SU-DHL-6 (cell line): ENCODE measurements around the gene CPED1.

ENCODE experiments used
- H2AFZ ChIP-seq: fragments of 200-600 bp; sonication (generic); 2 replicates; pipeline ENCODE4 v1.6.1; 2014; ENCODE audit warnings: low read depth, mild to moderate bottlenecking, moderate library complexity, mixed read lengths, antibody characterized with exemption, low read length; ENCODE audit not compliant: severe bottlenecking
- H3F3A ChIP-seq: fragments of 200-600 bp; shearing (Covaris generic); 2 replicates; pipeline ENCODE4 v1.6.0; 2016; ENCODE audit warnings: antibody characterized with exemption, mild to moderate bottlenecking; ENCODE audit not compliant: insufficient read depth
- H3K27ac ChIP-seq: fragments of 200-600 bp; sonication (generic); 2 replicates; pipeline ENCODE4 v1.5.1; 2016; ENCODE audit warnings: low read depth, mild to moderate bottlenecking, low read length, moderate library complexity, mixed read lengths
- H3K27me3 ChIP-seq: fragments of 200-600 bp; sonication (generic), shearing (Covaris generic); 2 replicates; pipeline ENCODE4 v1.6.0; 2014; ENCODE audit warnings: mild to moderate bottlenecking, low read length
- H3K36me3 ChIP-seq: fragments of 200-600 bp; sonication (generic); 2 replicates; pipeline ENCODE4 v1.6.1; 2014; ENCODE audit warnings: mild to moderate bottlenecking, low read length, mixed read lengths
- H3K4me2 ChIP-seq: fragments of 300-600, 200-600 bp; shearing (Covaris generic), sonication (generic); 2 replicates; pipeline ENCODE4 v1.6.0; 2014; ENCODE audit warnings: low read length, low read depth, mild to moderate bottlenecking; ENCODE audit not compliant: poor library complexity, severe bottlenecking
- H3K4me3 ChIP-seq: fragments of 200-600 bp; sonication (generic); 2 replicates; pipeline ENCODE4 v1.5.1; 2014; ENCODE audit warnings: antibody characterized with exemption, low read length, mild to moderate bottlenecking, mixed read lengths; ENCODE audit not compliant: insufficient read depth, poor library complexity, severe bottlenecking
- H3K79me2 ChIP-seq: fragments of 200-600 bp; sonication (generic); 2 replicates; pipeline ENCODE4 v1.6.1; 2014; ENCODE audit warnings: mild to moderate bottlenecking, low read length, moderate library complexity; ENCODE audit not compliant: insufficient read depth
- H3K9ac ChIP-seq: fragments of 200-600 bp; sonication (generic); 2 replicates; pipeline ENCODE4 v1.7.0; 2014; ENCODE audit warnings: mild to moderate bottlenecking, low read length
- H3K9me2 ChIP-seq: fragments of 200-600 bp; sonication (generic); replicated peaks from 2 replicates; pipeline ENCODE4 v1.6.1; 2014; ENCODE audit warnings: low read length; ENCODE audit not compliant: insufficient read depth
- H3K9me3 ChIP-seq: fragments of 200-600 bp; sonication (generic); 2 replicates; pipeline ENCODE4 v1.6.1; 2014; ENCODE audit warnings: low read length, mixed read lengths; ENCODE audit not compliant: insufficient read depth
- H4K20me1 ChIP-seq: fragments of 200-600 bp; sonication (generic); 2 replicates; pipeline ENCODE4 v1.6.1; 2014; ENCODE audit warnings: low read depth, mild to moderate bottlenecking, antibody characterized with exemption, low read length, moderate library complexity, mixed read lengths
- EZH2phosphoT487 ChIP-seq: fragments of 200-600 bp; sonication (generic), shearing (Covaris generic); conservative IDR thresholded peaks from 2 replicates; pipeline ENCODE4 v1.6.1; 2018; ENCODE audit warnings: mild to moderate bottlenecking, antibody characterized with exemption, low read length, moderate library complexity, mixed read lengths
- TF ChIP-seq, protein P1 (sequence below): fragments of 200-600 bp; sonication (generic); IDR thresholded peaks from one replicate; pipeline ENCODE4 v1.5.1; 2017; ENCODE audit warnings: antibody characterized with exemption, mild to moderate bottlenecking, low read length, moderate library complexity; ENCODE audit not compliant: insufficient read depth, poor library complexity, severe bottlenecking

The CPED1 gene

GRCh38 chr7:121001234-121001906 is 12.9 kb downstream of the CPED1 start:
- H3K27ac ChIP-seq: no peak overlapping the region
- TF ChIP-seq, protein P1, sequence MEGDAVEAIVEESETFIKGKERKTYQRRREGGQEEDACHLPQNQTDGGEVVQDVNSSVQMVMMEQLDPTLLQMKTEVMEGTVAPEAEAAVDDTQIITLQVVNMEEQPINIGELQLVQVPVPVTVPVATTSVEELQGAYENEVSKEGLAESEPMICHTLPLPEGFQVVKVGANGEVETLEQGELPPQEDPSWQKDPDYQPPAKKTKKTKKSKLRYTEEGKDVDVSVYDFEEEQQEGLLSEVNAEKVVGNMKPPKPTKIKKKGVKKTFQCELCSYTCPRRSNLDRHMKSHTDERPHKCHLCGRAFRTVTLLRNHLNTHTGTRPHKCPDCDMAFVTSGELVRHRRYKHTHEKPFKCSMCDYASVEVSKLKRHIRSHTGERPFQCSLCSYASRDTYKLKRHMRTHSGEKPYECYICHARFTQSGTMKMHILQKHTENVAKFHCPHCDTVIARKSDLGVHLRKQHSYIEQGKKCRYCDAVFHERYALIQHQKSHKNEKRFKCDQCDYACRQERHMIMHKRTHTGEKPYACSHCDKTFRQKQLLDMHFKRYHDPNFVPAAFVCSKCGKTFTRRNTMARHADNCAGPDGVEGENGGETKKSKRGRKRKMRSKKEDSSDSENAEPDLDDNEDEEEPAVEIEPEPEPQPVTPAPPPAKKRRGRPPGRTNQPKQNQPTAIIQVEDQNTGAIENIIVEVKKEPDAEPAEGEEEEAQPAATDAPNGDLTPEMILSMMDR: no peak
- no peak for TF ChIP-seq EZH2phosphoT487
- no peak overlapping the region for H3K4me3 ChIP-seq
- no peaks in the 10 kb centered on the region for H3K27me3 ChIP-seq
- no peak overlapping the region for H3K9ac ChIP-seq
- H4K20me1 ChIP-seq: no peaks in the 10 kb centered on the region
- H3F3A ChIP-seq: no peaks in the 10 kb centered on the region
- H3K79me2 ChIP-seq: no peaks in the 10 kb centered on the region
- no peaks in the 10 kb centered on the region for H3K9me2 ChIP-seq
- H3K4me2 ChIP-seq: no peak overlapping the region
- H3K36me3 ChIP-seq: no peaks in the 10 kb centered on the region
- no peaks in the 10 kb centered on the region for H3K9me3 ChIP-seq
- H2AFZ ChIP-seq: no peak overlapping the region

- H3K4me2 ChIP-seq: no peak overlapping the region
- no peak overlapping the region for H3K9ac ChIP-seq
Measured at GRCh38 chr7:121002048-121002756, 13.7 kb downstream of the CPED1 start.

GRCh38 chr7:121002757-121003200 is 14.3 kb downstream of the CPED1 start:
- no peaks in the 10 kb centered on the region for H3K79me2 ChIP-seq
- H3K27ac ChIP-seq: no peak overlapping the region
- no peaks in the 10 kb centered on the region for H4K20me1 ChIP-seq
- H3F3A ChIP-seq: no peaks in the 10 kb centered on the region
- TF ChIP-seq, protein P1: no peak
- no peak for TF ChIP-seq EZH2phosphoT487
- no peaks in the 10 kb centered on the region for H3K36me3 ChIP-seq
- no peak overlapping the region for H3K4me2 ChIP-seq
- no peak overlapping the region for H3K4me3 ChIP-seq
- no peaks in the 10 kb centered on the region for H3K9me2 ChIP-seq
- no peak overlapping the region for H2AFZ ChIP-seq
- H3K9me3 ChIP-seq: no peaks in the 10 kb centered on the region
- no peaks in the 10 kb centered on the region for H3K27me3 ChIP-seq
- no peak overlapping the region for H3K9ac ChIP-seq

More at GRCh38 chr7:121002048-121002756, 13.7 kb downstream of the CPED1 start:
- H3K36me3 ChIP-seq: no peaks in the 10 kb centered on the region
- H3K4me3 ChIP-seq: no peak overlapping the region
- H3F3A ChIP-seq: no peaks in the 10 kb centered on the region
- H3K27ac ChIP-seq: no peak overlapping the region
- H3K9me3 ChIP-seq: no peaks in the 10 kb centered on the region
- TF ChIP-seq, protein P1: no peak
- no peak for TF ChIP-seq EZH2phosphoT487
- no peaks in the 10 kb centered on the region for H3K9me2 ChIP-seq
- no peaks in the 10 kb centered on the region for H3K79me2 ChIP-seq
- no peaks in the 10 kb centered on the region for H4K20me1 ChIP-seq
- no peak overlapping the region for H2AFZ ChIP-seq
- H3K27me3 ChIP-seq: no peaks in the 10 kb centered on the region
